SHP77 (cell line): ENCODE results near the gene MGAT1.
"Not testable (repeated sequence)": the region's sequence is repeated elsewhere in the genome, so short reads cannot be mapped to it uniquely, and the experiment has no call there.

Experiments
- DNase-seq, 2 experiments: peaks; one replicate each; lab custom pipeline; 2025; lab: John Stamatoyannopoulos, UW

The MGAT1 gene

DNA sequence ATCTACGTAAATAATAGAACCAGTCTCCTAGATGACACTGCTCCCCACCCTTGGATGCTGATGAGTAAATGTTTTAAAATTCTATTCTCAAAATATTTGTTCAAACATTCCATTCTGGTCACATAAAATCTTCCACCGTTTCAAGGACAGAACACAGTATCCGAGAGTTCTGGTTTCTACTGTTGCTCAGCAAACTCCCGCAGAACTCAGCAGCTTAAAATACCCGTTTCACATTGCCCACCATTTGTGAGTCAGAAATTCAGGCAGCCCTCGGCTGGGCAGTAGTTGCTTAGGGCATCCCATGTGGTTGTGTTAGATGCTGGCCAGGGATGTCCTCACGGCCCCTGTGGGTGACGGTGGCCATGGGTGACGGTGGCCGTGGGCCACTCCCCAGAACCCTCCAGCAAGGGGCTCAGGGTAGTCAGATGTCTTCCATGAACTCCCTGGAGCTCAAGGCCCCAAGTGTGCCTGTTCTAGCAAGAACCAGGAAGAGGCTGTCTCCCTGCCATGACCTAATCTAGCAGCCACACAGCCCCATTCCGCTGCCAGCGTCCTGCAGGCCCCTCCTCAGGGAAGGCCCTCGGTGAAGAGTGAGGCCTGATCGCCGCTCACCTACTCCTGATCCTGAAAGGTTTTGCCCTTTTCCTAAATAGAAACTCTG lies 17.4 kb downstream of the MGAT1 start:
- DNase-seq, result no peak

DNA sequence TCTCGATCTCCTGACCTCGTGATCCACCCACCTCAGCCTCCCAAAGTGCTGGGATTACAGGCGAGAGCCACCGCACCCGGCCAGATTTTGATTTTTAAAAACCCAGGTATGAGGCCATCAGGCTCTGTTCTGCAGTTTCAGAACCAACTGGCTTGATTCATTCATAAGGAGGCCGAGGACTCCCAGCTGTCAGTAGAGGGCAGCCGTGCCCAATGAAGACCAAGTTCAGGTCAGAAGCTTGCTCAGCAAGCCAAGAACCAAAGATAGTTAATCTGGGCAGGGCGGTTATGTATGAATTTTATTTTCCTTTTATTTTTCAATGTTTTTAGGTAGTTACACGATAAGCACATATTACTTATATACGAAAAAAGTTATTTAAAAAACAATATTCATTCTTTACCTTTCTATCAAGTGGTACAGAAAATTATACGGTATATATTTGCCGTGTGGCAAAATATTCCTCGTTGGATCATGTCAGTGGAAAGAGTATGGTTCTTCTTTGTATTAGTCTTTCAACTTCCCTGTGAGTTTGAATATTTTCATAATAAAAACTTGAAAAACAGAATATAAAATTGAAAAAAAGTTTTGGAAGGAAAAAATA lies 18.0 kb downstream of the MGAT1 start:
- peak; percentile 21 to 69 for DNase-seq

DNA sequence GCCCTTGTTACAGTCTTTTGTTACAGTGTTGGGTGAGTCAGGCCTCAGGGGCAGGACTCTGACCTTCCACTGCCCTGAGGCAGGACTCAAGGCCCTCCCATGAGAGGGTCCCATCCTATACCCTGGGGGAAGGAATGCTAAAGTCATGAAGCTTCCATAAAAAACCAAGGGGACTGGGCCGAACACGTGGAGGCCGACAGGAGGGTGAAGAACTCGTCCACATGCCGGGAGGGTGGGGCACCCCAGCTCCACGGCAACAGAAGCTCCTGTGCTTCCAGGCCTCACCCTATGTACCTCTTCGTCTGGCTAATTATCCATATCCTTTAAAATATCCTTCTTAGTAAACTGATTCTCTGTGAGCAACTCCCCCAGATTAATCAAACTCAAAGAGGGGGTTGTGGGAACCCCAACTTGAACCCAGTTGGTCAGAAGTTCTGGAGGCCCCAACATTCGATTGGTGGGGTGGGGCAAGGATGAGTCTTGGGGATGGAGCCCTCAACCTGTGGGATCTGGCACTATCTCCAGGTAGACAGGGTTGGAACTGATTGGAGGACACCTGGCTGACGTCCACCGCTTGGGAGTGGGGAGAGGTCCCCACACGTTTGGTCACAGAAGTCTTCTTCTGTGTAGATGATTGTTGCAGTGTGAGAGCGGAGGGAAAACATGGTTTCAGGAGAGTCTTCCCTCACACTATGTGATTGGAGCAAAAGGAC lies 19.1 kb downstream of the MGAT1 start:
- no peak for DNase-seq

DNA sequence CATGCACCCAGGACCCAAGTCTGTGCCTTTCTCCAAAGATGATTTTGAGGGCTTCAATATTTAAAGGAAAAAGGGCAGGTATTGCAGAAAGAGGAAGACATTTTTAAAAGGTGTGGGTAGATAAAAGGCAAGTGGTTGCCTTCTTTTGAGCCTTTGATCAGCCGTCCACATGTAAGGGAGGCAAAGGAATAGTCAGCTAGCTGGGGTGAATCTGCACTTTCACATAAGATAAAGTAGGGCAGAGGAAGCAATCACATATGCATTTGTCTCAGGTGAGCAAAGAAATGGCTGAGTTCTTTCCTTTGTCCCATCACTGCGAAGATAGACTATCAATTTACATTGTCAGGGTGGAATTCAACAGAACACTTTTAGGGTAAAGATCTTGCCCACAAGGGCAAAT lies 19.9 kb downstream of the MGAT1 start:
- DNase-seq, result no peak

DNA sequence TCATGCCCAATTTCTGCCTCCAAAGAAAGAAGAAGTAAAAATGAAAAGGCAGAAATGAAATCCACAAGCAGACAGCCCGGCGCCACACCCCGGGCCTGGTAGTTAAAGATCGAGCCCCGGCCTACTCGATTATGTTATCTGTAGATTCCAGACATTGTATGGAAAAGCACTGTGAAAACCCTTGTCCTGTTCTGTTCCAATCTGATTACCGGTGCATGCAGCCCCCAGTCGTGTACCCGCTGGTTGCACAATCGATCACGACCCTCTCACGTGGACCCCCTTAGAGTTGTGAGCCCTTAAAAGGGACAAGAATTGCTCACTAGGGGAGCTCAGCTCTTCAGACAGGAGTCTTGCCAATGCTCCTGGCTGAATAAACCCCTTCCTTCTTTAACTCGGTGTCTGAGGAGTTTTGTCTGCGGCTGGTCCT lies 20.7 kb downstream of the MGAT1 start:
- DNase-seq, result not testable (repeated sequence)

DNA sequence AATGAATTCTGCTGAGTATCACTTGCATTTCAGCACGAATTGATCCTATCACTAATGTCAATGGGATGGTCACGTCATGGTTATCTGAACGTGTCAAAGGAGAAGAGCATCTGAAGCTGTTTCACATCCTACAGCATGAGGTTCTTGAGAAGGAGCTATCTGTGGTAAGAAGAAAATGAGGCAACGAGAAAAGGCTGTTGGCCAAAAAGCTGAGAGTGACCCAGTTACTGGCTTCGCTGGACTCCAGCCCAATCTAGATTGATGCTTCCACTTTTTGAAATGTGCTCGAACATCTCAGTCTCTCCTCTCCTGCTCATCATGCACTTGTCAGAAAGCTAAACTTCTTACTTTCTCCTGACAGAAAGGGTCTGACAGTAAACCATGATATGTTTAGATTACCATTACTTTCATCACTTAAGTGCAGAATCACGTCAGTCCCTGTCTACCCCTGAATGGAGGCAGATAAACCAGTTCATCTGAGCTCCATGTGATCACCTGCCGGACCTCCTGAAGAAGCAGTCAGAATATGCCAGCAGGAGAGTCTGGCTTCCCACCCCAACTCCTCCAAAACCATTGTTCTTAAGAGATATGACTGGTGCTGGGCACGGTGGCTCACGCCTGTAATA lies 22.5 kb downstream of the MGAT1 start:
- no peak for DNase-seq

DNA sequence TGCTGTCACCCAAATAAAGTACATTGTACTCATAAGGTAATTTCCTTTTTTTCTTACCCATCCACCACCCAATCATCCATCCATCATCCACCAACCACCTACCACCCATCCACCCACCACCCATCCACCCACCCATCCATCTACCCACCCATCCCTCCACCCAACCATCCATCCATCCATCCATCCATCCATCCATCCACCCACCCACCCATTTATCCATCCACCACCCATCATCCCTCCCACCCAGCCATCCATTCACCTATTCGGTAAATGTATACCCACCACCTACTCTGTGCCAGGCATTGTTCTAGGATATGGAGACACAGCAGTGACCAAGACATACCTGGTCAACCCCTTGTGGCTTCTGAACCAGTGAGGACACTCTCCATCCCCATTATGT lies 25.1 kb downstream of the MGAT1 start:
- no peak for DNase-seq

DNA sequence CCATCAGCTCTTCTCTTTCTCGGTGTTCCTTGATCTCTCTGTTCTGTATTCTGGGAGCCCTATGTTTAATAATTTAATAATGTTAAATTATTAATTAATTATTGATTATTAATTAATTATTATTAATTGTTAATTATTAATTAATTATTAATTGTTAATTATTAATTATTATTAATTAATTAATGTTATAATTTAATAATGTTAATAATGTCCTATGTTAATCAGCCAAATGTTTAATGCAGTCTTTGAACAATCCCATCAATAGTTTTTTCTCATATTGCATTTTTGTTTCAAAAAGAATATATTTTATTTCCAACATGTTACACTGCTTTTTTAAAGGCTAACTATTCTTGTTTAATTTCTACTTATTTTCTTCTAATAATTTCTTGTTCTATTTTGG lies 26.2 kb downstream of the MGAT1 start:
- no peak for DNase-seq

DNA sequence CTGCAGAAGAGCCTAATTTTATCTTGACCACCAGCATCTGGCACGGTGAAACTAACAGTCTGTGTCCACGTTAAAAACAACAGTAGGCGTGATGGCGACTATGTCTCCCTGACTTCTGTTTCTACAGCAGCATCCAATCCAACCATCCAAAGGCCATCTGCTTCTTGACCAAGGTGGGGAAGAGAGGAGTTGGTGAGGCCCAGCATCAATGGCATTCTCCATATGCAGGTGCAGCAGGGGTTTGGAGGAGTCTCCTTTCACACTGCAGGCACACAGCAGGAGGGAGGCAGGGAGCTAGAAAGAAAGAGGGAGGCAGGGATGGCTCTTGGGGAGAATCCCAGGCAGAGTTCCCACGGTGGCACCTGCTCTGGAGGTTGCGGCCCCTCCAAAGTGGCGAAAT lies 27.0 kb downstream of the MGAT1 start:
- no peak for DNase-seq

GRCh38 chr5:180771839-180772238 lies 30.8 kb downstream of the MGAT1 start:
- no peak for DNase-seq

DNA sequence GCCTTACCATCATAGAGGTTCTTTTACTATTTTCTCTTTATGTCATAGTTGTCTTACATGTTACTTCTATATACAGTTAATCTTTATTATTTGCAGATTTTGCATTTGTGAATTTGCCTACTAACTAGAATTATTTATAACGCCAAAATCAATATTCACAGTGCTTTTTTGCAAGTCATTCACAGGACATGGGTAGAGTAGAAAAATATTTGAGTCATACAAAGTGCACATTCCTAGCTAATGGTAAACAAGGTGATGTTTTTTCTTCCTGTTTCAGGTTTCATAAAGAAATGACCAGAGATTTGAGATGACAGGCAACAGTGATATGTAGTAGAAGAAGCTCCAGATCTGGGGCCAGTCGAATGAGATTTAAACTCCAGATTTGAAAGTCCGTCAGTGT lies 32.8 kb downstream of the MGAT1 start:
- no peak for DNase-seq

DNA sequence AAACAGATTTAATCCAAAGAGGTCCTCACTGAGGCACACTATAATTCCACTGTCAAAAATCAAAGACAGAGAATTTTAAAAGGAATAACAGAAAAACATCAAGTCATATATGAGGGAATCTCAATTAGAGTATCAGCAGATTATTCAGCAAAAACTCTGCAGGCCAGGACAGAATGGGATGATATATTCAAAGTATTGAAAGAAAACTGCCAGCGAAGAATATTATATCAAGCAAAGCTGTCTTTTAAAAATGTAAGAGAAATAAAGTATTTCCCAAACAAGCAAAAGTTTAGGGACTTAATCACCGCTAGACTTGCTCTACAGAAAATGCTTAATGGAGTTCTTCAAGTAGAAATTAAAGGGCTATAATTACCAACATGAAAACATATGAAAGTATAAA lies 47.0 kb downstream of the MGAT1 start:
- no peak for DNase-seq

GRCh38 chr5:180744253-180744652 lies 58.4 kb downstream of the MGAT1 start:
- DNase-seq, result no peak

GRCh38 chr5:180742727-180743126 lies 59.9 kb downstream of the MGAT1 start:
- no peak for DNase-seq

DNA sequence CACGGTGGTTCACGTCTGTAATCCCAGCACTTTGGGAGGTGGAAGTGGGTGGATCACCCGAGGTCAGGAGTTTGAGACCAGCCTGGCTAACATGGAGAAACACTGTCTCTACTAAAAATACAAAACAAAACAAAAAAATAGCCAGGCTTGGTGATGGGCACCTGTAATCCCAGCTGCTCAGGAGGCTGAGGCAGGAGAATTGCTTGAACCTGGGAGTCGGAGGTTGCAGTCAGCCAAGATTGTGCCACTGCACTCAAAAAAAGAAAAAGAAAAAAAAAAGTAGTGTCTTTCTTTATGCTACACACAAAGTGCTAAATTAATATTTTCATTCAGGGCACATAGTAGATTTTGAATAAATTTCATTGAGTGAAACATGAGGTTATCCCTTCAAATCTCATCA lies 61.7 kb downstream of the MGAT1 start:
- DNase-seq, result not testable (repeated sequence)

DNA sequence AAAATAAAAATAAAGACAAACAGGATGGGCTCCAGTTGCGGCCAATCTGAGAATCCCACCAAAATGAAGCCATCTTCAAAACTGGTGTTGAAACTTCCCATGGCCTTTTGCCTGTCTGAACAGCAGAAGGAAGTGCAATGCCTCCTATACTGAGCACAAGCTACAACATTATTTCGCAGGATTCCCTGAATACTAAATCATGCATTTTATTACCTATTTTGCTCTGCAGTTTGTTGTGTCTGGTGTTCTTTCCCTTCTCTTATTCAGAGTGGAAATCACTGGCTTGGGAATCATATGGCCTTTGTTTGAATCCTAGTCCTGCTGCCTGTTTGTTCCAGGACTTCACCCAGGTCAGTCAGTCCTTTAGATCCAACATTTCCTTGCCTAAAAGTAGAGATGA lies 62.6 kb downstream of the MGAT1 start, which contains the start of gene OR2Y1:
Gene OR2Y1, minus strand, starts transcription at position 101 of the 400 bp plus-strand sequence. Its CDS starts 0 bp downstream, at position 101.
- DNase-seq, result no peak

- DNase-seq, result no peak
Observed at GRCh38 chr5:180739271-180739670, 63.3 kb downstream of the MGAT1 start.

GRCh38 chr5:180736536-180736935 lies 66.1 kb downstream of the MGAT1 start:
- DNase-seq, result no peak
